WTC11 (cell line): ENCODE measurements around the gene EPHA4. TPM values are rescaled to one million over a fixed set of nuclear protein-coding genes. Genes with fewer than 3 reads are reported as not detected.

ENCODE experiments used
- ATAC-seq: fragments of 200-7000 bp; cut with Tn5 transposase; 2 replicates; pipeline ENCODE4 v1.10.0; 2021; ENCODE audit warnings: mild to moderate bottlenecking, moderate library complexity
- CTCF ChIA-PET: fragments of 300-600 bp; sonication (Branson Sonifier 250); formaldehyde crosslinking; loops from one replicate; lab custom pipeline; 2021; ENCODE audit warnings: antibody characterized with exemption; lab: Charles Lee
- POLR2A ChIA-PET: fragments of 350-600 bp; sonication (Branson Sonifier 250); formaldehyde crosslinking; loops from one replicate; lab custom pipeline; 2021; ENCODE audit warnings: antibody characterized with exemption; lab: Charles Lee
- DNase-seq: peaks from one replicate; pipeline ENCODE4 v3.0.0; 2021; ENCODE audit warnings: low spot score
- H3K27ac Mint-ChIP-seq: 2 replicates; pipeline ENCODE4 v1.8.0; 2021; ENCODE audit warnings: mixed read lengths
- H3K27me3 Mint-ChIP-seq: 2 replicates; pipeline ENCODE4 v1.8.0; 2021; ENCODE audit warnings: low read depth, mild to moderate bottlenecking, moderate library complexity, mixed read lengths
- H3K36me3 Mint-ChIP-seq: 2 replicates; pipeline ENCODE4 v1.8.0; 2021; ENCODE audit warnings: mixed read lengths
- H3K4me1 Mint-ChIP-seq: 2 replicates; pipeline ENCODE4 v1.8.0; 2022; ENCODE audit warnings: mixed read lengths
- H3K4me3 Mint-ChIP-seq: 2 replicates; pipeline ENCODE4 v1.8.0; 2021; ENCODE audit warnings: mild to moderate bottlenecking, moderate library complexity, mixed read lengths
- H3K9me3 Mint-ChIP-seq: 2 replicates; pipeline ENCODE4 v1.8.0; 2021; ENCODE audit warnings: mixed read lengths
- CREB1 ChIP-seq: sonication (generic); formaldehyde crosslinking; IDR thresholded peaks from 2 replicates; pipeline ENCODE4 v1.8.0; 2023; ENCODE audit warnings: mild to moderate bottlenecking, missing genetic modification reagents
- ELF4 ChIP-seq: sonication (generic); formaldehyde crosslinking; IDR thresholded peaks from 2 replicates; pipeline ENCODE4 v1.8.1; 2022; ENCODE audit warnings: low read depth, mild to moderate bottlenecking, moderate library complexity, missing genetic modification reagents
- ETV6 ChIP-seq: sonication (generic); formaldehyde crosslinking; IDR thresholded peaks from 2 replicates; pipeline ENCODE4 v1.8.1; 2022; ENCODE audit warnings: mild to moderate bottlenecking, missing genetic modification reagents
- GABPB1 ChIP-seq: sonication (generic); formaldehyde crosslinking; IDR thresholded peaks from 2 replicates; pipeline ENCODE4 v1.8.1; 2023; ENCODE audit warnings: mild to moderate bottlenecking, missing genetic modification reagents
- HMGA2 ChIP-seq: fragments of 250-450 bp; sonication (Bioruptor Pico); IDR thresholded peaks from 2 replicates; pipeline ENCODE4 v1.4.0; 2021; ENCODE audit warnings: mild to moderate bottlenecking, moderate library complexity
- MXD4 ChIP-seq: fragments of 250-450 bp; sonication (Bioruptor Pico); IDR thresholded peaks from 2 replicates; pipeline ENCODE4 v1.8.0; 2021; ENCODE audit warnings: mild to moderate bottlenecking, moderate library complexity, borderline replicate concordance
- NR1H2 ChIP-seq: sonication (generic); formaldehyde crosslinking; IDR thresholded peaks from 2 replicates; pipeline ENCODE4 v1.9.0; 2021; ENCODE audit warnings: mild to moderate bottlenecking, moderate library complexity, missing genetic modification reagents
- NR2C2 ChIP-seq: sonication (generic); formaldehyde crosslinking; IDR thresholded peaks from 2 replicates; pipeline ENCODE4 v1.8.0; 2022; ENCODE audit warnings: mild to moderate bottlenecking, missing genetic modification reagents
- OVOL2 ChIP-seq: fragments of 250-450 bp; sonication (Bioruptor Pico); IDR thresholded peaks from 2 replicates; pipeline ENCODE4 v1.9.0; 2021; ENCODE audit warnings: mild to moderate bottlenecking, borderline replicate concordance
- RORB ChIP-seq: fragments of 250-450 bp; sonication (Bioruptor Pico); IDR thresholded peaks from 2 replicates; pipeline ENCODE4 v1.9.0; 2021; ENCODE audit warnings: mild to moderate bottlenecking
- SOX15 ChIP-seq: fragments of 250-450 bp; sonication (Bioruptor Pico); IDR thresholded peaks from 2 replicates; pipeline ENCODE4 v1.9.0; 2021; ENCODE audit warnings: mild to moderate bottlenecking
- TEAD4 ChIP-seq: sonication (generic); formaldehyde crosslinking; IDR thresholded peaks from 2 replicates; pipeline ENCODE4 v1.8.0; 2022; ENCODE audit warnings: mild to moderate bottlenecking, missing genetic modification reagents
- ZNF121 ChIP-seq: sonication (generic); formaldehyde crosslinking; IDR thresholded peaks from 2 replicates; pipeline ENCODE4 v1.8.0; 2023; ENCODE audit warnings: missing genetic modification reagents
- ZNF138 ChIP-seq: sonication (generic); formaldehyde crosslinking; conservative IDR thresholded peaks from 2 replicates; pipeline ENCODE4 v1.8.1; 2022; ENCODE audit warnings: mild to moderate bottlenecking, moderate library complexity, missing genetic modification reagents
- ZNF232 ChIP-seq: sonication (generic); formaldehyde crosslinking; IDR thresholded peaks from 2 replicates; pipeline ENCODE4 v1.8.0; 2022; ENCODE audit warnings: mild to moderate bottlenecking, missing genetic modification reagents
- ZNF396 ChIP-seq: fragments of 250-450 bp; sonication (Bioruptor Pico); IDR thresholded peaks from 2 replicates; pipeline ENCODE4 v1.8.0; 2021; ENCODE audit warnings: mild to moderate bottlenecking, moderate library complexity, borderline replicate concordance
- ZNF671 ChIP-seq: fragments of 250-450 bp; sonication (Bioruptor Pico); IDR thresholded peaks from 2 replicates; pipeline ENCODE4 v1.8.0; 2021; ENCODE audit warnings: mild to moderate bottlenecking
- total RNA-seq: library from RNA; stranded (reverse); gene quantifications from 3 replicates; pipeline ENCODE4 v1.2.3, GENCODE V29; 2021
- TF ChIP-seq, protein P1 (sequence below): fragments of 250-450 bp; sonication (Bioruptor Pico); IDR thresholded peaks from 2 replicates; pipeline ENCODE4 v1.9.0; 2021; ENCODE audit warnings: mild to moderate bottlenecking
- TF ChIP-seq, protein P2 (sequence below): sonication (generic); formaldehyde crosslinking; IDR thresholded peaks from 2 replicates; pipeline ENCODE4 v1.8.1; 2023; ENCODE audit warnings: mild to moderate bottlenecking, missing genetic modification reagents, borderline replicate concordance
- TF ChIP-seq, protein P3 (sequence below): sonication (generic); formaldehyde crosslinking; IDR thresholded peaks from 2 replicates; pipeline ENCODE4 v1.8.1; 2022; ENCODE audit warnings: mild to moderate bottlenecking, missing genetic modification reagents, moderate library complexity, borderline replicate concordance
- TF ChIP-seq, protein P4 (sequence below): sonication (generic); formaldehyde crosslinking; IDR thresholded peaks from 2 replicates; pipeline ENCODE4 v1.8.1; 2022; ENCODE audit warnings: low read depth, mild to moderate bottlenecking, moderate library complexity, missing genetic modification reagents, borderline replicate concordance
- TF ChIP-seq, protein P5 (sequence below): sonication (generic); formaldehyde crosslinking; IDR thresholded peaks from 2 replicates; pipeline ENCODE4 v1.8.0; 2022; ENCODE audit warnings: missing genetic modification reagents

EPHA4 gene
- total RNA-seq, 1 experiment from 2014 or later: 11.0 TPM

DNA sequence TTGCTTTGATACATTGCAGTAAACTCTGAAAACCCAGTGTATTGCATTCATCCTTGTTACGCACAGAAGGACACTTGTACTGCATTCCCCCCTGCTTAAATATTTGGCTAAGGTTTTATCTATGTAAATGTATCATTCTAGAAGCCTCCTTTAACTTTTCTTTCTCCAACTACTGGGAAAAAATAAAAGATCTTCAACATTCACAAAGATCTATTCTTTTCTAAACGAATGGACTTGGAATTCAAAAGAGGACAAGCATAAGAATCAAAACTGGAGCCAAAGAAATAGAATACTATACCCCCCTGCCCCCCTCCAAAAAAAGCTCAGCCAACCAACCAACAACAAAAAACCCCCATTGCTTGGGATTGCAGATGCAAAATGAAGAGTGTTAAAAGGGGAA is 136.9 kb downstream of the EPHA4 start (continued):
- no peak for TF ChIP-seq NR1H2 (CRISPR knock-in tag)
- TF ChIP-seq, protein P1, sequence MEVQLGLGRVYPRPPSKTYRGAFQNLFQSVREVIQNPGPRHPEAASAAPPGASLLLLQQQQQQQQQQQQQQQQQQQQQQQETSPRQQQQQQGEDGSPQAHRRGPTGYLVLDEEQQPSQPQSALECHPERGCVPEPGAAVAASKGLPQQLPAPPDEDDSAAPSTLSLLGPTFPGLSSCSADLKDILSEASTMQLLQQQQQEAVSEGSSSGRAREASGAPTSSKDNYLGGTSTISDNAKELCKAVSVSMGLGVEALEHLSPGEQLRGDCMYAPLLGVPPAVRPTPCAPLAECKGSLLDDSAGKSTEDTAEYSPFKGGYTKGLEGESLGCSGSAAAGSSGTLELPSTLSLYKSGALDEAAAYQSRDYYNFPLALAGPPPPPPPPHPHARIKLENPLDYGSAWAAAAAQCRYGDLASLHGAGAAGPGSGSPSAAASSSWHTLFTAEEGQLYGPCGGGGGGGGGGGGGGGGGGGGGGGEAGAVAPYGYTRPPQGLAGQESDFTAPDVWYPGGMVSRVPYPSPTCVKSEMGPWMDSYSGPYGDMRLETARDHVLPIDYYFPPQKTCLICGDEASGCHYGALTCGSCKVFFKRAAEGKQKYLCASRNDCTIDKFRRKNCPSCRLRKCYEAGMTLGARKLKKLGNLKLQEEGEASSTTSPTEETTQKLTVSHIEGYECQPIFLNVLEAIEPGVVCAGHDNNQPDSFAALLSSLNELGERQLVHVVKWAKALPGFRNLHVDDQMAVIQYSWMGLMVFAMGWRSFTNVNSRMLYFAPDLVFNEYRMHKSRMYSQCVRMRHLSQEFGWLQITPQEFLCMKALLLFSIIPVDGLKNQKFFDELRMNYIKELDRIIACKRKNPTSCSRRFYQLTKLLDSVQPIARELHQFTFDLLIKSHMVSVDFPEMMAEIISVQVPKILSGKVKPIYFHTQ: no peak

DNA sequence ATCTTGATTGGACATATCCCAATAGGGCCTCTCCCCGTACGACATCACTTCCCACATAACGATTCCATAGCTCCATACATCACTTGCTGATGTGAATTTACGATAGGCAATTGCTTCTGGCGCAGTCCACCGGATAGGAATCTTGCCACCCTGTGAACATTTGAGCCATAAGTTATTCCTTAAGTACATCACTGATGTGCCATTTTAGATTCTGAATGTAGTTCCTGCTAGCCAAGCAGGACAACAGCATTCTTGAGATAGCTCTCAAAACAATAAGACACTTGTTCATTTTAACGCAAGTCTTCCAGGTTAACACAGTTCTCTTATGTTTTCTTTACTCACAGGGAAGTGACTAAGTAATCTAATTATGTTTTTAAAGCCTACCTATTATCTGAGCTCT is 138.0 kb downstream of the EPHA4 start:
- no peak for ATAC-seq

DNA sequence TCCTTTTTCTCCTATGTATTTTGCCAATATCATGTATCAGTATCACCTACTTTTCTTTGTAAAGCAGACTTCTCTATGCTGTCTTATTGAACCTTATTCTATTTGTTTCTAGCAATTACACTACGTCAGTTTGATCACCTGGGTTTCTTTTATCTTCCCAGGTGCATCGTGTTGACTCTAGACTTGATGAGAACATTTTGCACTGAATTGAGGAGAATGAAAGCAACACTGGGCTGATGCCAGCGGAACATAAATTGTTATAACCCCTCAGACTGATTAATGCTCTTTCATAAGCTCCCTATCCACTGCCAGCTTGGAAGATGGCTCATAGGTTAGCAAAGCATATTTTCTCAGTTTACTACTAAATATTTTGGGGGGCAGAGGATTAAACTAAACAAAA is 140.6 kb downstream of the EPHA4 start:
- POLR2A ChIA-PET: no interaction called here
- Mint-ChIP-seq H3K4me1 (peaks cover 23% of the 10 kb centered on the region), H3K27ac (no peak overlapping the region), H3K36me3 (no peaks in the 10 kb centered on the region), H3K4me3 (no peak overlapping the region), H3K9me3 (no peaks in the 10 kb centered on the region), H3K27me3 (no peaks in the 10 kb centered on the region)
- CTCF ChIA-PET: no interaction called here
- ATAC-seq (no peak), DNase-seq (no peak)
- TF ChIP-seq MXD4 (CRISPR knock-in tag): no peak
- TF ChIP-seq ZNF121 (CRISPR knock-in tag): no peak
- no peak for TF ChIP-seq ELF4 (CRISPR knock-in tag)
- no peak for TF ChIP-seq ZNF232 (CRISPR knock-in tag)
- TF ChIP-seq, protein P2, sequence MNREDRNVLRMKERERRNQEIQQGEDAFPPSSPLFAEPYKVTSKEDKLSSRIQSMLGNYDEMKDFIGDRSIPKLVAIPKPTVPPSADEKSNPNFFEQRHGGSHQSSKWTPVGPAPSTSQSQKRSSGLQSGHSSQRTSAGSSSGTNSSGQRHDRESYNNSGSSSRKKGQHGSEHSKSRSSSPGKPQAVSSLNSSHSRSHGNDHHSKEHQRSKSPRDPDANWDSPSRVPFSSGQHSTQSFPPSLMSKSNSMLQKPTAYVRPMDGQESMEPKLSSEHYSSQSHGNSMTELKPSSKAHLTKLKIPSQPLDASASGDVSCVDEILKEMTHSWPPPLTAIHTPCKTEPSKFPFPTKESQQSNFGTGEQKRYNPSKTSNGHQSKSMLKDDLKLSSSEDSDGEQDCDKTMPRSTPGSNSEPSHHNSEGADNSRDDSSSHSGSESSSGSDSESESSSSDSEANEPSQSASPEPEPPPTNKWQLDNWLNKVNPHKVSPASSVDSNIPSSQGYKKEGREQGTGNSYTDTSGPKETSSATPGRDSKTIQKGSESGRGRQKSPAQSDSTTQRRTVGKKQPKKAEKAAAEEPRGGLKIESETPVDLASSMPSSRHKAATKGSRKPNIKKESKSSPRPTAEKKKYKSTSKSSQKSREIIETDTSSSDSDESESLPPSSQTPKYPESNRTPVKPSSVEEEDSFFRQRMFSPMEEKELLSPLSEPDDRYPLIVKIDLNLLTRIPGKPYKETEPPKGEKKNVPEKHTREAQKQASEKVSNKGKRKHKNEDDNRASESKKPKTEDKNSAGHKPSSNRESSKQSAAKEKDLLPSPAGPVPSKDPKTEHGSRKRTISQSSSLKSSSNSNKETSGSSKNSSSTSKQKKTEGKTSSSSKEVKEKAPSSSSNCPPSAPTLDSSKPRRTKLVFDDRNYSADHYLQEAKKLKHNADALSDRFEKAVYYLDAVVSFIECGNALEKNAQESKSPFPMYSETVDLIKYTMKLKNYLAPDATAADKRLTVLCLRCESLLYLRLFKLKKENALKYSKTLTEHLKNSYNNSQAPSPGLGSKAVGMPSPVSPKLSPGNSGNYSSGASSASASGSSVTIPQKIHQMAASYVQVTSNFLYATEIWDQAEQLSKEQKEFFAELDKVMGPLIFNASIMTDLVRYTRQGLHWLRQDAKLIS (CRISPR knock-in tag): no peak
- no peak for TF ChIP-seq ZNF138
- no peak for TF ChIP-seq ZNF671 (CRISPR knock-in tag)
- TF ChIP-seq, protein P3, sequence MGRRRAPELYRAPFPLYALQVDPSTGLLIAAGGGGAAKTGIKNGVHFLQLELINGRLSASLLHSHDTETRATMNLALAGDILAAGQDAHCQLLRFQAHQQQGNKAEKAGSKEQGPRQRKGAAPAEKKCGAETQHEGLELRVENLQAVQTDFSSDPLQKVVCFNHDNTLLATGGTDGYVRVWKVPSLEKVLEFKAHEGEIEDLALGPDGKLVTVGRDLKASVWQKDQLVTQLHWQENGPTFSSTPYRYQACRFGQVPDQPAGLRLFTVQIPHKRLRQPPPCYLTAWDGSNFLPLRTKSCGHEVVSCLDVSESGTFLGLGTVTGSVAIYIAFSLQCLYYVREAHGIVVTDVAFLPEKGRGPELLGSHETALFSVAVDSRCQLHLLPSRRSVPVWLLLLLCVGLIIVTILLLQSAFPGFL (CRISPR knock-in tag): no peak

More for the DNA sequence above, 138.0 kb downstream of the EPHA4 start:
- no peaks in the 10 kb centered on the region for H3K36me3 Mint-ChIP-seq
- CTCF ChIA-PET: no interaction called here
- POLR2A ChIA-PET: no interaction called here
- H3K4me3 Mint-ChIP-seq: no peak overlapping the region
- TF ChIP-seq TEAD4 (CRISPR knock-in tag) (no peak), HMGA2 (CRISPR knock-in tag) (no peak), ETV6 (no peak), SOX15 (CRISPR knock-in tag) (no peak), NR2C2 (CRISPR knock-in tag) (no peak), GABPB1 (CRISPR knock-in tag) (no peak), OVOL2 (no peak), CREB1 (CRISPR knock-in tag) (no peak), RORB (CRISPR knock-in tag) (no peak), ZNF671 (CRISPR knock-in tag) (no peak), ZNF396 (CRISPR knock-in tag) (no peak)
- TF ChIP-seq, protein P4, sequence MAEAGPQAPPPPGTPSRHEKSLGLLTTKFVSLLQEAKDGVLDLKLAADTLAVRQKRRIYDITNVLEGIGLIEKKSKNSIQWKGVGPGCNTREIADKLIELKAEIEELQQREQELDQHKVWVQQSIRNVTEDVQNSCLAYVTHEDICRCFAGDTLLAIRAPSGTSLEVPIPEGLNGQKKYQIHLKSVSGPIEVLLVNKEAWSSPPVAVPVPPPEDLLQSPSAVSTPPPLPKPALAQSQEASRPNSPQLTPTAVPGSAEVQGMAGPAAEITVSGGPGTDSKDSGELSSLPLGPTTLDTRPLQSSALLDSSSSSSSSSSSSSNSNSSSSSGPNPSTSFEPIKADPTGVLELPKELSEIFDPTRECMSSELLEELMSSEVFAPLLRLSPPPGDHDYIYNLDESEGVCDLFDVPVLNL (CRISPR knock-in tag): no peak
- TF ChIP-seq, protein P3 (CRISPR knock-in tag): no peak
- TF ChIP-seq, protein P5, sequence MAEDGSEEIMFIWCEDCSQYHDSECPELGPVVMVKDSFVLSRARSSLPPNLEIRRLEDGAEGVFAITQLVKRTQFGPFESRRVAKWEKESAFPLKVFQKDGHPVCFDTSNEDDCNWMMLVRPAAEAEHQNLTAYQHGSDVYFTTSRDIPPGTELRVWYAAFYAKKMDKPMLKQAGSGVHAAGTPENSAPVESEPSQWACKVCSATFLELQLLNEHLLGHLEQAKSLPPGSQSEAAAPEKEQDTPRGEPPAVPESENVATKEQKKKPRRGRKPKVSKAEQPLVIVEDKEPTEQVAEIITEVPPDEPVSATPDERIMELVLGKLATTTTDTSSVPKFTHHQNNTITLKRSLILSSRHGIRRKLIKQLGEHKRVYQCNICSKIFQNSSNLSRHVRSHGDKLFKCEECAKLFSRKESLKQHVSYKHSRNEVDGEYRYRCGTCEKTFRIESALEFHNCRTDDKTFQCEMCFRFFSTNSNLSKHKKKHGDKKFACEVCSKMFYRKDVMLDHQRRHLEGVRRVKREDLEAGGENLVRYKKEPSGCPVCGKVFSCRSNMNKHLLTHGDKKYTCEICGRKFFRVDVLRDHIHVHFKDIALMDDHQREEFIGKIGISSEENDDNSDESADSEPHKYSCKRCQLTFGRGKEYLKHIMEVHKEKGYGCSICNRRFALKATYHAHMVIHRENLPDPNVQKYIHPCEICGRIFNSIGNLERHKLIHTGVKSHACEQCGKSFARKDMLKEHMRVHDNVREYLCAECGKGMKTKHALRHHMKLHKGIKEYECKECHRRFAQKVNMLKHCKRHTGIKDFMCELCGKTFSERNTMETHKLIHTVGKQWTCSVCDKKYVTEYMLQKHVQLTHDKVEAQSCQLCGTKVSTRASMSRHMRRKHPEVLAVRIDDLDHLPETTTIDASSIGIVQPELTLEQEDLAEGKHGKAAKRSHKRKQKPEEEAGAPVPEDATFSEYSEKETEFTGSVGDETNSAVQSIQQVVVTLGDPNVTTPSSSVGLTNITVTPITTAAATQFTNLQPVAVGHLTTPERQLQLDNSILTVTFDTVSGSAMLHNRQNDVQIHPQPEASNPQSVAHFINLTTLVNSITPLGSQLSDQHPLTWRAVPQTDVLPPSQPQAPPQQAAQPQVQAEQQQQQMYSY (CRISPR knock-in tag): no peak
- H3K4me1 Mint-ChIP-seq: peaks cover 31% of the 10 kb centered on the region
- H3K9me3 Mint-ChIP-seq: no peaks in the 10 kb centered on the region
- H3K27me3 Mint-ChIP-seq: no peaks in the 10 kb centered on the region
- no peak overlapping the region for H3K27ac Mint-ChIP-seq
- no peak for DNase-seq
